Measurements from ENCODE around the gene SHROOM1.

SHROOM1 gene

GRCh38 chr5:132791026-132791425 is 39.4 kb downstream of the SHROOM1 start:
- H3K27ac ChIP-seq = no peak overlapping the region
- TF ChIP-seq ZFX (IDR thresholded peaks at IDR 0.05; ENCODE audit: borderline replicate concordance) = no peak
- TF ChIP-seq CTCF (IDR thresholded peaks at IDR 0.05) = no peak

GRCh38 chr5:132790201-132790865 is 40.1 kb downstream of the SHROOM1 start:
- no peak overlapping the region for H3K27ac ChIP-seq
- no peak for TF ChIP-seq CTCF (IDR thresholded peaks at IDR 0.05)
- TF ChIP-seq ZFX (IDR thresholded peaks at IDR 0.05; ENCODE audit: borderline replicate concordance) = no peak

GRCh38 chr5:132788990-132789886 is 41.2 kb downstream of the SHROOM1 start:
- TF ChIP-seq ZFX (IDR thresholded peaks at IDR 0.05; ENCODE audit: borderline replicate concordance) = no peak
- no peak overlapping the region for H3K27ac ChIP-seq

GRCh38 chr5:132788508-132788907 is 41.9 kb downstream of the SHROOM1 start:
- TF ChIP-seq CTCF (IDR thresholded peaks at IDR 0.05) (no peak), ZFX (IDR thresholded peaks at IDR 0.05; ENCODE audit: borderline replicate concordance) (no peak)
- H3K27ac ChIP-seq = no peak overlapping the region

GRCh38 chr5:132787076-132787475 is 43.4 kb downstream of the SHROOM1 start:
- no peak overlapping the region for H3K27ac ChIP-seq
- TF ChIP-seq ZFX (IDR thresholded peaks at IDR 0.05; ENCODE audit: borderline replicate concordance) (no peak), CTCF (IDR thresholded peaks at IDR 0.05) (no peak)

GRCh38 chr5:132785864-132786263 is 44.6 kb downstream of the SHROOM1 start:
- H3K27ac ChIP-seq = no peak overlapping the region
- TF ChIP-seq ZFX (IDR thresholded peaks at IDR 0.05; ENCODE audit: borderline replicate concordance) (no peak), CTCF (IDR thresholded peaks at IDR 0.05) (no peak)

- no peak overlapping the region for H3K27ac ChIP-seq
Measured at GRCh38 chr5:132785365-132785764, 45.1 kb downstream of the SHROOM1 start.

GRCh38 chr5:132782101-132782500 is 48.3 kb downstream of the SHROOM1 start:
- TF ChIP-seq CTCF (IDR thresholded peaks at IDR 0.05) (no peak), ZFX (IDR thresholded peaks at IDR 0.05; ENCODE audit: borderline replicate concordance) (no peak)
- no peak overlapping the region for H3K27ac ChIP-seq

More at GRCh38 chr5:132785365-132785764, 45.1 kb downstream of the SHROOM1 start:
- no peak for TF ChIP-seq ZFX (IDR thresholded peaks at IDR 0.05; ENCODE audit: borderline replicate concordance)

All from 22Rv1 (cell line).